DND-41 (cell line): ENCODE results near the gene GPR137.

ENCODE experiments used
- ATAC-seq: fragments of 200-7000 bp; cut with Tn5 transposase; 3 replicates; pipeline ENCODE4 v1.9.1; 2021; ENCODE audit warnings: low read depth; ENCODE audit not compliant: insufficient read depth
- DNase-seq: peaks from one replicate; pipeline ENCODE4 v3.0.0-alpha.2; 2020
- H2AFZ ChIP-seq: 2 replicates; pipeline ENCODE4 v1.6.0; 2012; ENCODE audit warnings: low read depth, low read length
- H3K27ac ChIP-seq: 2 replicates; pipeline ENCODE4 v1.5.1; 2012; ENCODE audit warnings: low read length, inconsistent platforms
- H3K27me3 ChIP-seq: fragments of 200-600 bp; sonication (generic); 2 replicates; pipeline ENCODE4 v1.6.0; 2012; ENCODE audit warnings: low read length, mild to moderate bottlenecking, inconsistent platforms; ENCODE audit not compliant: insufficient read depth, poor library complexity
- H3K36me3 ChIP-seq: 2 replicates; pipeline ENCODE4 v1.5.1; 2012; ENCODE audit warnings: low read length, inconsistent platforms; ENCODE audit not compliant: insufficient read depth
- H3K4me1 ChIP-seq: 2 replicates; pipeline ENCODE4 v1.5.1; 2012; ENCODE audit warnings: mild to moderate bottlenecking, low read length; ENCODE audit not compliant: insufficient read depth
- H3K4me2 ChIP-seq: 2 replicates; pipeline ENCODE4 v1.6.0; 2012; ENCODE audit warnings: mild to moderate bottlenecking, moderate library complexity, low read length, inconsistent platforms; ENCODE audit not compliant: insufficient read depth
- H3K4me3 ChIP-seq, 2 experiments: fragments of 200-600 bp in 1 of 2; shearing (Covaris generic) in 1 of 2; 2 replicates each; pipeline ENCODE4 v1.5.1; 2012 to 2016; ENCODE audit warnings: inconsistent platforms in 2 of 2, low read length in 2 of 2, mild to moderate bottlenecking in 2 of 2, low read depth in 1 of 2, moderate library complexity in 1 of 2
- H3K79me2 ChIP-seq: 2 replicates; pipeline ENCODE4 v1.6.0; 2012; ENCODE audit warnings: low read length, inconsistent platforms; ENCODE audit not compliant: insufficient read depth
- H3K9ac ChIP-seq: 2 replicates; pipeline ENCODE4 v1.6.0; 2012; ENCODE audit warnings: low read depth, mild to moderate bottlenecking, inconsistent platforms, low read length, moderate library complexity
- H3K9me3 ChIP-seq: 2 replicates; pipeline ENCODE4 v1.5.1; 2012; ENCODE audit warnings: low read length, moderate library complexity, mild to moderate bottlenecking, inconsistent platforms; ENCODE audit not compliant: insufficient read depth, severe bottlenecking
- H4K20me1 ChIP-seq: 2 replicates; pipeline ENCODE4 v1.6.0; 2012; ENCODE audit warnings: low read length; ENCODE audit not compliant: insufficient read depth
- CTCF ChIP-seq: IDR thresholded peaks from 2 replicates; pipeline ENCODE4 v1.5.1; 2012; ENCODE audit warnings: borderline replicate concordance, low read length, moderate library complexity, mild to moderate bottlenecking; ENCODE audit not compliant: poor library complexity, severe bottlenecking; ENCODE audit errors: extremely low read depth
- EZH2 ChIP-seq: IDR thresholded peaks from 3 replicates; pipeline ENCODE4 v1.6.1; 2012; ENCODE audit warnings: borderline replicate concordance, low read depth, mild to moderate bottlenecking, moderate library complexity, low read length, inconsistent platforms; ENCODE audit not compliant: severe bottlenecking

GPR137 gene

GRCh38 chr11:64291752-64292459 lies 6.3 kb downstream of the GPR137 start:
- DNase-seq = no peak

GRCh38 chr11:64292460-64293254 lies 7.0 kb downstream of the GPR137 start:
- TF ChIP-seq EZH2 = no peak
- no peak for TF ChIP-seq CTCF
- Histone ChIP-seq H3K4me2 (no peak overlapping the region), H3K36me3 (0 out of 2 replicates have a peak, but pooled peaks cover 2% of the 10 kb centered on the region), H3K4me1 (peaks cover 4% of the 10 kb centered on the region), H3K79me2 (no peaks in the 10 kb centered on the region), H3K9ac (no peak overlapping the region), H3K4me3 (no peak overlapping the region), H3K9me3 (no peaks in the 10 kb centered on the region), H2AFZ (no peak overlapping the region), H3K27me3 (peaks cover 9% of the 10 kb centered on the region), H3K27ac (no peak overlapping the region), H4K20me1 (no peaks in the 10 kb centered on the region; the same call in 1 of the 2 replicates)
- ATAC-seq (no peak), DNase-seq (no peak)

More at GRCh38 chr11:64291752-64292459, 6.3 kb downstream of the GPR137 start:
- Histone ChIP-seq H3K4me3 (no peak overlapping the region), H4K20me1 (no peaks in the 10 kb centered on the region; the same call in 1 of the 2 replicates), H3K36me3 (0 out of 2 replicates have a peak, but pooled peaks cover 2% of the 10 kb centered on the region), H3K9me3 (no peaks in the 10 kb centered on the region), H3K27me3 (peaks cover 6% of the 10 kb centered on the region), H3K9ac (no peak overlapping the region), H2AFZ (no peak overlapping the region), H3K79me2 (0 out of 2 replicates have a peak, but pooled peaks cover 2% of the 10 kb centered on the region), H3K4me1 (peaks cover 11% of the 10 kb centered on the region), H3K4me2 (no peak overlapping the region), H3K27ac (no peak overlapping the region)
- TF ChIP-seq CTCF = no peak
- no peak for TF ChIP-seq EZH2
- no peak for ATAC-seq

GRCh38 chr11:64294774-64295173 lies 9.1 kb downstream of the GPR137 start:
- Histone ChIP-seq H2AFZ (no peak overlapping the region), H3K27me3 (peaks cover 14% of the 10 kb centered on the region), H3K27ac (no peak overlapping the region), H3K79me2 (no peaks in the 10 kb centered on the region), H3K36me3 (no peaks in the 10 kb centered on the region), H3K4me1 (no peaks in the 10 kb centered on the region), H3K4me3 (no peak overlapping the region), H3K9ac (no peak overlapping the region), H3K9me3 (no peaks in the 10 kb centered on the region), H4K20me1 (no peaks in the 10 kb centered on the region; the same call in 1 of the 2 replicates), H3K4me2 (no peak overlapping the region)
- ATAC-seq (no peak), DNase-seq (no peak)
- TF ChIP-seq CTCF (no peak), EZH2 (no peak)
